MM.1S (cell line): Measurements from ENCODE around the gene PACRG.

Source experiments
- CTCF ChIP-seq: fragments of 300-600 bp; sonication (generic); IDR thresholded peaks from 2 replicates; pipeline ENCODE4 v1.5.1; 2016; ENCODE audit warnings: antibody characterized with exemption, low read length, mixed read lengths
- EZH2 ChIP-seq: fragments of 300-600 bp; sonication (generic); optimal IDR thresholded peaks from 2 replicates; pipeline ENCODE3; 2017; ENCODE audit warnings: low read depth, mild to moderate bottlenecking, antibody characterized with exemption, low read length, mixed read lengths

DNA sequence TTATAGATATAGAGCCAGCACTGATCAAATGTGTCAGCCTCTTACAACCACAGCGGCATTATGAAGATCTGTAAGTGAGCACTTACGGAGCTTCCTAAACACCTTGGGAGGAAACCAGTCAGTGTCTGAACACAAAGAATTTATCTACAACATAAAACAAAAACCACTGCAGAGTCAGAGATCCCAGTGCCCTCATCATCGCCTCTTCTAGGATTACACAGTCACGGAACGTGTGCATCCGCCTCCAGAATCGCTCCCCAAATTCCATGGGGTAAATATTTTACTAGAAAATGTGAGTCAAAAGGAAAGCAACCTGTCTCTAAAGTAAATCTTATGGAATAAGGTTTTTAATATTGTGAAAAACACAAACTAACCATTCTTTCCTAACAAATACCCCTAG, 243.6 kb downstream of the PACRG start:
- TF ChIP-seq CTCF (no peak), EZH2 (no peak)
